ENCODE results near the gene CCT7. TPM values are rescaled to one million over a fixed set of nuclear protein-coding genes. Genes with fewer than 3 reads are reported as not detected.

The CCT7 gene
- total RNA-seq, 1 donor from 2014 or later, result 295 TPM

GRCh38 chr2:73279852-73280251, 45.7 kb downstream of the CCT7 start:
- no peak for TF ChIP-seq CTCF (IDR thresholded peaks at IDR 0.05)
- no peak for DNase-seq
- peaks cover 18% of the 10 kb centered on the region for H3K4me1 Mint-ChIP-seq
- ChIA-PET POLR2A (interaction anchor here (3.4 kb wide), 1 partner anchor 46 kb away, joined by 10 read pairs; the partner anchor contains the start of genes CCT7 and PRADC1), CTCF (no interaction called here)
- H3K4me3 Mint-ChIP-seq, result no peak overlapping the region
- no peak overlapping the region for H3K27ac Mint-ChIP-seq
- intact Hi-C loops (cut with micrococcal nuclease), result loop anchor here (10.0 kb wide), 1 partner anchor 455 kb away; the partner anchor contains the start of gene TPRKB
- H3K27me3 Mint-ChIP-seq, result no peaks in the 10 kb centered on the region
- ATAC-seq (ENCODE audit: low read depth), result no peak
- H3K36me3 Mint-ChIP-seq (ENCODE audit: low read depth), result peaks cover 16% of the 10 kb centered on the region
- no peaks in the 10 kb centered on the region for H3K9me3 Mint-ChIP-seq

- intact Hi-C loops (cut with micrococcal nuclease), result loop anchor here (10.0 kb wide), 1 partner anchor 454 kb away; the partner anchor contains the start of gene TPRKB
- no peaks in the 10 kb centered on the region for H3K9me3 Mint-ChIP-seq
- no peaks in the 10 kb centered on the region for H3K27me3 Mint-ChIP-seq
- CTCF ChIA-PET, result no interaction called here
- H3K4me1 Mint-ChIP-seq, result peaks cover 31% of the 10 kb centered on the region
- DNase-seq (no peak), ATAC-seq (ENCODE audit: low read depth) (no peak)
- TF ChIP-seq CTCF (IDR thresholded peaks at IDR 0.05), result no peak
- H3K27ac Mint-ChIP-seq, result no peak overlapping the region
- no peak overlapping the region for H3K4me3 Mint-ChIP-seq
- POLR2A ChIA-PET, result interaction anchor here (3.4 kb wide), 1 partner anchor 47 kb away, joined by 10 read pairs; the partner anchor contains the start of genes CCT7 and PRADC1
- H3K36me3 Mint-ChIP-seq (ENCODE audit: low read depth), result peaks cover 14% of the 10 kb centered on the region
Observed at GRCh38 chr2:73281244-73281643, 47.1 kb downstream of the CCT7 start.

- Mint-ChIP-seq H3K36me3 (ENCODE audit: low read depth) (peaks cover 3% of the 10 kb centered on the region), H3K27ac (peak overlapping the region; percentile 74), H3K27me3 (no peaks in the 10 kb centered on the region), H3K4me1 (peaks cover 36% of the 10 kb centered on the region), H3K4me3 (peak overlapping the region; percentile 82), H3K9me3 (no peaks in the 10 kb centered on the region)
- intact Hi-C loops (cut with micrococcal nuclease), result loop anchor here (10.0 kb wide), 1 partner anchor 452 kb away; the partner anchor contains the start of gene TPRKB
- no peak for DNase-seq
- TF ChIP-seq CTCF (IDR thresholded peaks at IDR 0.05), result no peak
- ChIA-PET CTCF (no interaction called here), POLR2A (interaction anchor here (3.4 kb wide), 1 partner anchor 49 kb away, joined by 10 read pairs; the partner anchor contains the start of genes CCT7 and PRADC1)
- no peak for ATAC-seq (ENCODE audit: low read depth)
Observed at GRCh38 chr2:73282924-73283544, 48.9 kb downstream of the CCT7 start.

- POLR2A ChIA-PET, result interaction anchor here (0.6 to 3.4 kb wide), 8 partner anchors 11 to 116 kb away, joined by 3 to 51 read pairs (median 7); partner anchors contain the start of genes ALMS1, CCT7 and PRADC1
Observed at GRCh38 chr2:73283545-73284295, 49.6 kb downstream of the CCT7 start.

More at GRCh38 chr2:73283545-73284295, 49.6 kb downstream of the CCT7 start:
- CTCF ChIA-PET, result no interaction called here
- Mint-ChIP-seq H3K27ac (peak overlapping the region; percentile 74), H3K27me3 (no peaks in the 10 kb centered on the region), H3K9me3 (no peaks in the 10 kb centered on the region), H3K36me3 (ENCODE audit: low read depth) (peaks cover 3% of the 10 kb centered on the region), H3K4me1 (peaks cover 36% of the 10 kb centered on the region), H3K4me3 (peak overlapping the region; percentile 82)
- no peak for TF ChIP-seq CTCF (IDR thresholded peaks at IDR 0.05)
- ATAC-seq (ENCODE audit: low read depth), result peak; percentile 9
- no peak for DNase-seq
- intact Hi-C loops (cut with micrococcal nuclease), result loop anchor here (1.0 to 10.0 kb wide), 6 partner anchors 14 to 451 kb away; partner anchors contain the start of genes ALMS1, CCT7, RAB11FIP5 and SMYD5
